GM19193 (cell line): Measurements from ENCODE around the gene DOP1B.
A peak's percentile ranks its signal among the peaks of the same experiment; 100 is the strongest.

Experiments used
- POLR2A ChIP-seq: IDR thresholded peaks from 4 replicates; pipeline ENCODE4 v1.6.1; 2011; ENCODE audit not compliant: insufficient read depth, insufficient read length; ENCODE audit errors: extremely low read depth

The DOP1B gene

DNA sequence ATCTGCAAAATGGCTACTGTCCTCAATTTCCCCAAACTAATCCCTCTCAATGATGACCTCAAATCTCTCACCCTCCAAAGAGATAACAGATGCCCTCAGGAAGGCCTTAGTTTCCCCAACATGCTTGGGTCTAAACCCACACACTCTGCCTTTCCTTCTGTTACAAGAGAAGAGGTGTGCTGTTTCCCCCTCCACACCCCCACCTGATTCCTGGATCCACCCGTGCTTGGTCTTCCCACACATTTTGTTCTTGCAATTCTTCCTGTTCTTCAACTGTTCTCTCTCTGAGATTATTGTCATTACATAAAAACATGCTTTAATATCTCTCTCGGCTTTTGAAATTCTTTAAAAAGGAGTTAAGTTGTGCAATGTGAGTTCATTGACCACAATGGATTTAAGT is 27.4 kb upstream of the DOP1B start:
- TF ChIP-seq POLR2A = no peak

DNA sequence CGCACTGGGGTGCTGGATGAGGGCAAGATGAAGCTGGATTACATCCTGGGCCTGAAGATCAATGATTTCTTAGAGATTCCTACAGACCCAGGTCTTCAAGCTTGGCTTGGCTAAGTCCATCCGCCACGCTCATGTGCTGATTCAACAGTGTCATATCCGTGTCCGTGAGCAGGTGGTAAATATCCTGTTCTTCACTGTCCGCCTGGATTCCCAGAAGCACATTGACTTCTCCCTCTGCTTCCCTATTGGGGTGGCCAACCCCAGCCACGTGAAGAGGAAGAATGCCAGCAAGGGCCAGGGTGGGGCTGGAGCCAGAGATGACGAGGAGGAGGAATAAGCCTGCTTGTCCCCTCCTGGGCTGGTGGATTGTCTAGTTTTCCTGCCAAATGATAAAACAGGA is 23.9 kb upstream of the DOP1B start:
- no peak for TF ChIP-seq POLR2A

GRCh38 chr21:36134803-36135390 is 21.7 kb upstream of the DOP1B start, which contains the start of gene CBR3:
TSS of gene CBR3 (plus strand) at chr21:36135079. CDS start at chr21:36135193, 114 bp downstream.
- no peak for TF ChIP-seq POLR2A

DNA sequence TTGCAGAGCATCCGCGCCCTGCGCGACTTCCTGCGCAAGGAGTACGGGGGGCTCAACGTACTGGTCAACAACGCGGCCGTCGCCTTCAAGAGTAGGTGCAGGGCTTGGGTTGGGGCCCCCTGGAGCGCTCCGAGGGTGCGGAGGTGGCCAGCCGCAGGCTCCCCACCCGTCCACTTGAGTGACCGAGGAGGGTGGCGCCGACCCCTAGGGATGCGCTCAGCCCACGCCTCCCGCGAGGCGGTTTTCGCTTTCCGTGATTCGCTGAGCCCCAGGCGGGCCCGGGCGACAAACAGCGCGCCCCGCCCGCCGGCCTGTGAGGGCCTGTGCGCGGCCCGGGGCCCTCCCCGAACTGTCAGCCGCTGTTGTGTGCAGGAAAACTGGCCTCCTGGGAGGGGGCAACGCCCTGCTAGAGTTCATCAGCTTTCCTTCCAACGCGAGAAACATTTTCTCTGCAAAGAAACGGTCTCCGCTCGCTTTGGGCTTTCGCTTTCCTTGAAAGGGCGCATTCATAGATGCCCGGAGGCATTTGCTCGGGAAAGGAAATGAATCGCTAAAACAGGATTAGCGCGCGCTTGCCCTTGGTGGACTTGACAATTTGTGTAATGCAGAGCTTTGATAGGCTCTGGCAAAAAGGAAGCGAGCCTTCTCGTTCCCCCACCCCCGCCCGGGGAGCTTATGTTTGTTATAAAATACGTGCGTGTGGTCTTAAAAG is 21.1 kb upstream of the DOP1B start:
- no peak for TF ChIP-seq POLR2A

- no peak for TF ChIP-seq POLR2A
Observed at GRCh38 chr21:36141513-36141925, 15.1 kb upstream of the DOP1B start.

- no peak for TF ChIP-seq POLR2A
Observed at GRCh38 chr21:36145259-36145658, 11.4 kb upstream of the DOP1B start.

- TF ChIP-seq POLR2A = no peak
Observed at GRCh38 chr21:36147911-36148310, 8.7 kb upstream of the DOP1B start.

DNA sequence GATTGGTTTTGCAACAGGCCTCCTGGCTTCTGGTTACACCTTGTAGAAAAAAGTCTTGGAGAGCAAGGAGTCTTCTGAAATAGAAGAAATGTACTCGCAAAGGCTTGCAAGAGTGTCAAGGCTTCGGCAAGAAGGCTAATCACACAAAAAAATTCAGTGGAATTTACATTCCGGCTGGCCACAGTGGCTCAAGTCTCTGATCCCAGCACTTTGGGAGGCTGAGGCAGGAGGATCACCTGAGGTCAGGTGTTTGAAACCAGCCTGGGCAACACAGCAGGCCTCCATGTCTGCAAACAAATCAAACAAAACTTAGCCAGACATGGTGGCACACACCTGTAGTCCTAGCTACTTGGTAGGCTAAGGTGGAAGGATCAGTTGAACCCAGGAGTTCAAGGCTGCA is 7.7 kb upstream of the DOP1B start:
- no peak for TF ChIP-seq POLR2A

- TF ChIP-seq POLR2A = peak; percentile 38
Observed at GRCh38 chr21:36149788-36150711, 6.6 kb upstream of the DOP1B start.

DNA sequence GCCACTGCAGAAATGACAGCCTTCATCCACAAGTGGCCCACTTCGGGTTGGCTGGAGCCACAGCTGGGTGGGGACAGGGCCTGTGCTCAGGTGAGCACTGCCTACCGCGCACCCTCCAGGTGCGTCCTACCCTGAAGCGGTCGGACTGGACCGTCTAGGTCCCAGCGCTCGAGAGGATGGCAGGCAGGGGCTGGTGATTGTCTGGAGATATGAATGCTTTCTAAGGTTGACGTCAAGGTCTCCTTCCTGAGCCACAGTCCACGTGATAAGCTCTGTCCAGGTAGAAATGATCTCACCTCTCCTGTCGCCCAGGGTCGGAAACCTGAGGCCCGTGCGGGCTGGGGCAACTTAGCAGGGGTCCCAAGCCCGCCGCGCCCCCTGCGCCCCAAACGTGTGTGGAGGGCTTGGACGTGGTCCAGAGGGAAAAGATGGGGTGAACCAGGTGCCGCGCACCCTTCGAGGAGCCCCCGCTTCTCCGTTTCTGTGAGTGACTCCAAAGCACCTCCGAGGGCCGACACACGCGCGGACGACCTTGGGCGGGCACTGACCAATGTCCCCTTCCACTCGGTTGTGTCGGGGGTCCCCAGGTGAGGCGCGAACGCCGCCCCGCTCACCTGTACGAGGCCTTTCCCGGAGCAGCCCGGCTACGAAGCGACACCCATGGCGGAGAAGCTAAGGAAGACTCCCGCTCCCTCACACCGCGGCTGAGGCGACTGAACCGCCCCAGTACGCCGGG is 853 bp upstream of the DOP1B start:
- no peak for TF ChIP-seq POLR2A

DNA sequence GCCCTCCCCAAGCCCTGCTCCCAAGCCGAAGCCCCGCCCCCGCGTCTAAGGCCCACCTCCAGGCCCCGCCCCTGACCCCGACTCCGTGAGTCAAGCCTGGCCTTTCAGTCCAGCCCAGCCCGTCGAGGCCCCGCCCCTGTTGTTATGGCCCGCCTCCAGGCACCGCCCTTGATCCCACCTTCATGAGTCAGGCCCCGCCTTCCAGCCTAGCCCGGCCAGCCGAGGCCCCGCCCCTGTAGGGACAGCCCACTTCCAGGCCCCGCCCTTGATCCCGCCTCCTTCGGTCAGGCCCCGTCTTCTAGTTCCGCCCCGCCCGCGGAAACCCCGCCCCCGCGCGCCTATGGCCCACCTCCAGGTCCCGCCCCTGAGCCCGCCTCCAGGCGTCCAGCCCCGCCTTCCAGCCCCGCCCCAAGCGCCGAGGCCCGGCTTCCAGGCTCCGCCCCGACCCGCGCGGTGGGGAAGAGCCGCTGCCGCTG is 247 bp upstream of the DOP1B start:
- no peak for TF ChIP-seq POLR2A

GRCh38 chr21:36159356-36159921 is 2.8 kb downstream of the DOP1B start:
- no peak for TF ChIP-seq POLR2A

DNA sequence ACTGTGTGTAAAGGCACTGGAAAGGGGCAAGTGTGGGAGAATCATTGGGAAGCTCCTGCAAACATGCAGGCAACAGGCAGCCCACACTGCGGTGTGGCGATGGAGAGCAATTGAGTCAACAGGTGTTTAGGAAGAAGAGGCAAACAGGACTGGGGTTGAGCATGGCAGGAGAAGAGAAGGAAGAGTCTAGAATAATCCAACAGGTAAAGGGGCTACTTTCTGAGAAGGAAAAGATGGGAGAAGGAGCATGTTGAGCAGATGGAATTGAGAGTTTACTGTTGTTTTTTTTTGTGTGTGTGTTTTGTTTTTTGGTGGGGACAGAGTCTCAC is 4.2 kb downstream of the DOP1B start:
- no peak for TF ChIP-seq POLR2A

DNA sequence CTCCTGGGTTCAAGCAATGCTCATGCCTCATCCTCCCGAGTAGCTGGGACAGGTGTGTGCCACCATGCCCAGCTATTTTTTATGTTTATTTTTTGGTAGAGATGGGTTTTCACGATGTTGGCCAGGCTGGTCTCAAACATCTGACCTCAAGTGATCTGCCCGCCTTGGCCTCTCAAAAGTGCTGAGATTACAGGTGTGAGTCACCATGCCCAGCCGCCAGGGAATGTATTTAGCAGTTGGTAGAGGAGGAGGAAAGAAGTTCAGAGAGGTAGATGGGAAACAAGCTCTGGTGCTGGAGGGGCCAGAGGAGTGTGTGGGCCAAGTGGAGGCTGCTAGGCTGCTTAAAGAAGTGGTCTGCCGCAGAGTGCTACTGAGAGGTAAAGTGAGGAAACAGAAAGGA is 6.0 kb downstream of the DOP1B start:
- TF ChIP-seq POLR2A = no peak
